GM21381 (cell line): Measurements from ENCODE around the gene CAPSL.
"Not testable (repeated sequence)": the region's sequence is repeated elsewhere in the genome, so short reads cannot be mapped to it uniquely, and the experiment has no call there.

Experiments
- ATAC-seq: cut with Tn5 transposase; IDR thresholded peaks from one replicate; pipeline ENCODE4 v1.9.1; 2021; ENCODE audit warnings: mild to moderate bottlenecking, moderate library complexity; ENCODE audit not compliant: unreplicated experiment

Gene CAPSL

GRCh38 chr5:35877655-35878054 is 60.8 kb downstream of the CAPSL start:
- no peak for ATAC-seq

- ATAC-seq: no peak
These were observed 61.5 kb downstream of the CAPSL start for GRCh38 chr5:35876922-35877321.

DNA sequence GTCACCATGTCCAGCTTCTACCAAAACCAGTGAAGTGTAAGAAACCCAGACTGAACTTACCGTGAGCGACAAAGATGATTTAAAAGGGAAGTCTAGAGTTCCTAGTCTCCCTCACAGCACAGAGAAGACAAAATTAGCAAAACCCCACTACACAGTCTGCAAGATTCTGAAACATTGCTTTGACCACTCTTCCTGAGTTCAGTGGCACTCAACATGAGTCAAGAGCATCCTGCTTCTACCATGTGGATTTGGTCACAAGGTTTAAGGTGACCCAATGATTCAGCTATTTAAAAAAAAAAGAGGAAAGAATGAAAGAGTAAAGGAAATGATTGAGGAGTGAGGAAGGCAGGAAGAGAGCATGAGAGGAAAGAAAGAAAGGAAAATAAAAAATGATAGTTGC is 62.0 kb downstream of the CAPSL start:
- ATAC-seq: no peak

GRCh38 chr5:35870605-35871004 is 67.8 kb downstream of the CAPSL start:
- no peak for ATAC-seq

DNA sequence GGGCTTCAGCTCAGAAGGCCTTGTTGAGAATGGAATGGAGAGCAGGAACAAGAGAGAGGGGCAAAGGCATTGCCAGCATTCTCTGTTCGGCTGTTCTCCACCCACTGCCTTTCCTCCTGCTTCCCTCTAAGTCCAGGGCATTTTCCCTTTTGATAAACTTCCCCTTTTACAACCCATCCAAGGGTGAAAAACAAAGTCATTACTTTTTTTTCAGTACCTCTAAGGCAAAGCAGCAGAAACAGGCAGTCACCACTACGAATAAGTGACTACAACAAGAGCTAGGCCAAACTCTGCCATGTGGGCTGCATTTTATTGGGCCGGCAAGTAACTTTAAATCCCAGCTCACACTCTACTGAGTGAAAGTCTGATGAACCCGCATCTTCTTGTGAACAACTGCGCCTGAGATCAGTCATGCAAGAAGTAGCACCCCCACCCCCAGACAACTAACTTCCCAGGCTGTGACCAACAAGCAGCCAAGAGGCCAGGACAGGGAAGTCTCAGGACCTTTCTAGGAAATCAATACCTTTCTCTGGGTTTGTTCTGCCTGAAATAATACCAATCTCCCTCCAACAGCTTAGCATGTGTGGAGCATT is 68.6 kb downstream of the CAPSL start:
- ATAC-seq: no peak

DNA sequence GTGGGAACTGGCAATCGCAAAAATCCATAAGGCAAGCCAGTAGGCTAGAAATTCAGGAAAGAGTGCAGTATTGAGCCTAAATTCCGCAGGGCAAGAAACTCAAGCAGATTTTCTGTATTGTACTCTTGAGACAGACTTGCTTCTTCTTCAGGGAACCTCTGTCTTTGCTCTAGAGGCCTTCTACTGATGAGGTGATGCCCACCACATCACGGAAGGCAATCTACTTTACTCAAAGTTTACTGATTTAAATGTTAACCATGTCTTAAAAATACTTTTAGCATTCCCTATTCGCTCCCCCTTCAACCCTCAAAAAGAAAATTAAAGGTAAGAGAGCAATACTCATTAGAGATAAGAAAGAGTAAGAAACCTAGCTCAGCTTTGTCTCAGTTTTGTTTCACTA is 70.4 kb downstream of the CAPSL start:
- no peak for ATAC-seq

- ATAC-seq: no peak
These were observed 75.3 kb downstream of the CAPSL start for GRCh38 chr5:35863159-35863558.

DNA sequence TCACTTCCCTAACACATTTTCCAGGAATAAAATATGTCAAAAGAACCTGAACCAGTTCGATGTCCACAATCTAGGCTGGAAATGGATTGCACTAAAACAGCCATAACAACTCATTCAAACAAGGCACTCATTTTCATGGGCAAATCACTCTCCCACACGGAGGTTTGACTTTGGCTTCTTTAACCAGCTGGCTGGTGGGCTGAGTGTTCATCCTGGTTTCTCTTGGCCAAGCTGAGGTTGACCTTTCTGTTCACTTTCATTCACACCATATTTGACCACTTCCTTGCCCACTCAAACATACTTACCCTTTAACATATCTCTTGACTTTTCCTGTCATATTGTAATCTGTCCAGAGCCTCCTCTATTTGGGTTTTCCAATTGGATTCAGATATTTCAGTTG is 76.3 kb downstream of the CAPSL start:
- ATAC-seq: no peak

DNA sequence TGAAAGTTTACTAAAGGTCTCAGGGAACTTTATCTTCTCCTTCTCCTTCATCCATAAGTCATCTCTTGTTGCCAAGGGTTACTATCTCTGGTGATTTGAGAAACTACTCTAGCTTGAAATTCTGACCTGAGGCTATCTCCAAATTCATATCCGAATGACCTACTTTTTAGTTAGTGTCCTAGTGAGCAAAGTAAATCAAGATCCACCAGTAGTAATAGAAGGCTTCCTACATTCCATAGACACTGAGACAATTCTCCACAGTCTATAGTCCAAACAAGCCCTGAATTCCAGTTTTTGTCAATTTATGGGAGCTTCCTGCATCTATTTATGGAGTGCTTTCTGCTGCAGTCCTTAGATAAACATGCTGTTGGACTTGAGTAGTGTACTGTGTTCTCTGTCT is 76.7 kb downstream of the CAPSL start:
- no peak for ATAC-seq

DNA sequence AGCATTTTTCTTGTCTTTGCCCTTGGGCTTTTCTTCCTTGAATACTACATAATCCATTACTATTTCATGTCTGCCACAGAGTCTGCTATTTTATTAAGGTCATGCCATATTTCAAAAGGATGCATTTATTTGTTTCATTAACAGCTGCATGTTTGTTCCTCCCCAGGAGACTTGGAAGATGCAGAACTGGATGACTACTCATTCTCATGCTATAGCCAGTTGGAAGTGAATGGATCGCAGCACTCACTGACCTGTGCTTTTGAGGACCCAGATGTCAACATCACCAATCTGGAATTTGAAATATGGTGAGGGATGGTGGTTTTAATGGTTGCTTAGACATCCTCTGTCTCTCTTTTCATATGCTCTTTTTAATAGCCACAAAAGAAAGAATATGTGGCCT is 77.7 kb downstream of the CAPSL start:
- no peak for ATAC-seq

- ATAC-seq: no peak
These were observed 79.2 kb downstream of the CAPSL start for GRCh38 chr5:35859101-35859661.

DNA sequence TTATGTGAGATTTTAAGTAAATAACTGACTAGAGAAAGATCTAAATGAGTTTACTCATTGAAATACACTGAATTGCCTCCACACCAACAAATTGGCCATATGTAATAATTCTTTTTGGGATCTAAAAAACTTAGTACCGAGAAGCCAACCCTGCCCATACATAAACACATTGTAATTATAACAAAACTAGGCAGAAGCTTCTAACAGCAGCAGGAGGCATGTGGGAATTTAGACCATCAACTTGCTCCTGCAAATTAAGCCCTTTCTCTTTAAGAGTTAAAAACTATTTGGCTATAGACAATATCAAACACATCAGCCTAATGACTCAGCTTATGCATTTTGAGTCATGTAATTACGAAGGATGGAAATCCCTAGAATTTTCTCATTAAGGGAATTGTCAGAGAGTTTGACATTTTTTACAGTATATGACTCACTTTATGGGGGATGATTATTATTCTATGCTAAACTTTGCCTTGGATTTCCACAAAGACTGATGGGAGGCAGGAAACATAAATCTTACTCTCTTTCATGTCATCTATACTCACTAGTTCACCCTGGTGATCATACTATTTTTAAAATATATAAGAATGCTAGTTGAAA is 80.7 kb downstream of the CAPSL start:
- ATAC-seq: no peak

DNA sequence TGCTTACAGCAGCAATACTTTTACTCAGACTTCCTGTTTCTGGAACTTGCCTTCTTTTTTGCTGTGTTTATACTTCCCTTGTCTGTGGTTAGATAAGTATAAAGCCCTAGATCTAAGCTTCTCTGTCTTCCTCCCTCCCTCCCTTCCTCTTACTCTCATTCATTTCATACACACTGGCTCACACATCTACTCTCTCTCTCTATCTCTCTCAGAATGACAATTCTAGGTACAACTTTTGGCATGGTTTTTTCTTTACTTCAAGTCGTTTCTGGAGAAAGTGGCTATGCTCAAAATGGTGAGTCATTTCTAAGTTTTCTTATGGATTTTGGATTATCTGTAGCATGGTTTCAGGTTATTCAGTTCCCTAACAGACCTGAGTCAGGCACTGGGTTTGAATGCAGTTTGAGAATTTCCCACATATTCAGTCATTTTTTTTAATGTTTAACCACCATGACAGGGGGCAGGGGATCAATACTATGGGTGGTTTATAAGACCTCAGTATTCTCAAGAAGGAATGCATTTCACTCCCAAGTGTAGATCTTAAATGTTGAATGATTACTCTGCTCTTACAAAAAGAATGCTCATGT is 81.6 kb downstream of the CAPSL start, which contains the start of gene IL7R:
Gene IL7R, plus strand, starts transcription at position 127 of the 587 bp plus-strand sequence. Its CDS starts 87 bp downstream, at position 214.
- ATAC-seq: no peak

DNA sequence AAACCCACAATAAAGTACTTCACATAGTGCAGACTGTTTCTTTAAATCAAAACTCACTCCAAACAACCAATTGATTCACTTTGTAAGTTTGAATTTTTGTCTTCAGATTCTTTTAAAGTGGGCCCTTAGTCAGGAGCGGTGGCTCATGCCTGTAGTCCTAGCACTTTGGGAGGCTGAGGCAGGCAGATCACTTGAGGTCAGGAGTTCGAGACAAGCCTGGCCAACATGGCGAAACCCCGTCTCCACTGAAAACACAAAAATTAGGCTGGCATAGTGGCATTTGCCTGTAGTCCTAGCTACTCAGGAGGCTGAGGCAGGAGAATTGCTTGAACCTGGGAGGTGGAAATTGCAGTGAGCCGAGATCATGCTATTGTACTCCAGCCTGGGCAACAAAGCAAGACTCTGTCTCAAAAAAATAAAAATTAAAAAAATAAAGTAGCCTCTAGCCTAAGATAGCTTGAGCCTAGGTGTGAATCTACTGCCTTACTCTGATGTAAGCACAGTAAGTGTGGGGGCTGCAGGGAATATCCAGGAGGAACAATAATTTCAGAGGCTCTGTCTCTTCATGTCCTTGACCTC is 82.1 kb downstream of the CAPSL start:
- ATAC-seq: not testable (repeated sequence)

DNA sequence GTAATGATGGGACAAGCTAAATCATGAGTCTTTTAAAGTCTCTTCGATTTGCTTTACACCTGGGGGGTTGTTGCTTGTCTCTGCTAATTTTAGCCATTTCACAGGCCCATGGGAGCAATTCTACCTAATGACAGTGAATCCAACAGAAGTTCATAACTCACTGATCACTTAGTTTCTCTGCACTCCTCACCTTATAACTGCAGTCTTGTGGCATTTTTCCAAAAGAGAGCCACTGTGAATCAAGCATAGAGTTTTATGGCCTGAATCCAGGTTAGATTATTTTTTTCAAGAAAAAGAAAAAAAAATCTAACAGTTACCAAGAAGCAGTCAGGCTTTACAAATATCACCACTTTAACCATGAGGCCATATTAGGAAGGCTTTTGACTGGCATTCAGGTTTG is 83.2 kb downstream of the CAPSL start:
- no peak for ATAC-seq
